Testis (tissue), 2 donors: ENCODE results near the gene TTYH2.

ENCODE experiments used
- CTCF ChIP-seq, 3 experiments: fragments of 450-650 bp in 2 of 3; fragments of 200-600 bp in 1 of 3; sonication (generic) in 1 of 3; IDR thresholded peaks; one replicate each; pipeline ENCODE4 v1.5.1; 2016 to 2019; ENCODE audit warnings: antibody characterized with exemption in 3 of 3, mild to moderate bottlenecking in 2 of 3, moderate library complexity in 1 of 3
- POLR2A ChIP-seq: fragments of 450-650 bp; IDR thresholded peaks from one replicate; pipeline ENCODE4 v1.6.1; 2017; ENCODE audit warnings: antibody characterized with exemption, mild to moderate bottlenecking, moderate library complexity

GRCh38 chr17:74289688-74290087, 76.3 kb downstream of the TTYH2 start:
- no peak for TF ChIP-seq CTCF (IDR thresholded peaks at IDR 0.05)
- TF ChIP-seq POLR2A: no peak
